ENCODE measurements around the gene DAPK2. TPM values are rescaled to one million over a fixed set of nuclear protein-coding genes. Genes with fewer than 3 reads are reported as not detected.

DAPK2 gene
- total RNA-seq, 1 donor from 2014 or later: 2.4 TPM

DNA sequence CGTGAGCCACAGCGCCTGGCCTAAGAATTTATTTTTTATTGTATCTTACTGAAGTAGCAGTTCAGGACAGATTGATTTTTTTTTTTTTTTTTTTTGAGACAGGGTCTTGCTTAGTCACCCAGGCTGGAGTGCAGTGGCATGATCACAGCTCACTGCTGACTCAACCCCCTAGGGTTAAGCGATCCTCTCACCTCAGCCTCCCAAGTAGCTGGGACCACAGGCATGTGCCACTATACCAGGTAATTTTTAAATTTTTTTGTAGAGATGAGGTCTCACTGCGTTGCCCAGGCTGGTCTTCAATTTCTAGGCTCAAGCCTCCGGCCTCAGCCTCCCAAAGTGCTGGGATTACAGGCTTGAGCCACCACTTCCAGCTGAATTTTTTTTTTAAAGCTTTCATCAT, 112.8 kb downstream of the DAPK2 start:
- peak in 1 of 2 donors; percentile 4 for DNase-seq (ENCODE audit: low spot score in 2 of 2)

DNA sequence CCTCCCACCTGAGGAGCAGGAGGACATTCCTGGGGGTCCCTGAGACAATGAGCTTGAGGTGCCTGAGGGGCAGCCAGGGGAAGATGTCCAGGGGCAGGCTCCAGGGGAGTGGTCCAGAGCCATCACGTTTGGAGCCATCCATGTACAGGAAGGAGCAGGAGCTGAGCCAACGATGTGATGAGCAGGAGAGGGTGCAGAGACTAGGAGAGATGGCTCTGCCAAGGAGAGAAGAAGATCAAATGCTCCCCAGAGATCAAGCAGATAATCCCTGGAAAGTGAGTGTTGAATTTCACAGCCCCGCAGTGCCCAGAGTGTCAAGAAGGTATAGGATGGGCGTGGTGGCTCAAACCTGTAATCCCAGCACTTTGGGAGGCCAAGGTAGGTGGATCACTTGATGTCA, 114.7 kb downstream of the DAPK2 start:
- H3K27me3 ChIP-seq: no peaks in the 10 kb centered on the region
- no peak for DNase-seq (ENCODE audit: low spot score in 2 of 2)
- intact Hi-C loops (cut with DNase I): loop anchor here (5.0 kb wide), 1 partner anchor 49 kb away; no protein-coding TSS in a partner anchor
- no peaks in the 10 kb centered on the region for H3K4me1 ChIP-seq
- TF ChIP-seq, protein P1, sequence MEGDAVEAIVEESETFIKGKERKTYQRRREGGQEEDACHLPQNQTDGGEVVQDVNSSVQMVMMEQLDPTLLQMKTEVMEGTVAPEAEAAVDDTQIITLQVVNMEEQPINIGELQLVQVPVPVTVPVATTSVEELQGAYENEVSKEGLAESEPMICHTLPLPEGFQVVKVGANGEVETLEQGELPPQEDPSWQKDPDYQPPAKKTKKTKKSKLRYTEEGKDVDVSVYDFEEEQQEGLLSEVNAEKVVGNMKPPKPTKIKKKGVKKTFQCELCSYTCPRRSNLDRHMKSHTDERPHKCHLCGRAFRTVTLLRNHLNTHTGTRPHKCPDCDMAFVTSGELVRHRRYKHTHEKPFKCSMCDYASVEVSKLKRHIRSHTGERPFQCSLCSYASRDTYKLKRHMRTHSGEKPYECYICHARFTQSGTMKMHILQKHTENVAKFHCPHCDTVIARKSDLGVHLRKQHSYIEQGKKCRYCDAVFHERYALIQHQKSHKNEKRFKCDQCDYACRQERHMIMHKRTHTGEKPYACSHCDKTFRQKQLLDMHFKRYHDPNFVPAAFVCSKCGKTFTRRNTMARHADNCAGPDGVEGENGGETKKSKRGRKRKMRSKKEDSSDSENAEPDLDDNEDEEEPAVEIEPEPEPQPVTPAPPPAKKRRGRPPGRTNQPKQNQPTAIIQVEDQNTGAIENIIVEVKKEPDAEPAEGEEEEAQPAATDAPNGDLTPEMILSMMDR (IDR thresholded peaks at IDR 0.05): no peak
- H3K4me3 ChIP-seq: no peak overlapping the region
- no peaks in the 10 kb centered on the region for H3K36me3 ChIP-seq
- H3K27ac ChIP-seq: no peak overlapping the region
- H3K9me3 ChIP-seq: no peaks in the 10 kb centered on the region

More for the DNA sequence above, 112.8 kb downstream of the DAPK2 start:
- TF ChIP-seq, protein P1 (IDR thresholded peaks at IDR 0.05): no peak
- H3K9me3 ChIP-seq: no peaks in the 10 kb centered on the region
- no peaks in the 10 kb centered on the region for H3K36me3 ChIP-seq
- intact Hi-C loops (cut with DNase I): loop anchor here (5.0 kb wide), 1 partner anchor 51 kb away; no protein-coding TSS in a partner anchor
- H3K27ac ChIP-seq: no peak overlapping the region
- H3K27me3 ChIP-seq: no peaks in the 10 kb centered on the region
- peaks cover 3 to 4% of the 10 kb centered on the region in 2 donors for H3K4me1 ChIP-seq
- no peak overlapping the region for H3K4me3 ChIP-seq

DNA sequence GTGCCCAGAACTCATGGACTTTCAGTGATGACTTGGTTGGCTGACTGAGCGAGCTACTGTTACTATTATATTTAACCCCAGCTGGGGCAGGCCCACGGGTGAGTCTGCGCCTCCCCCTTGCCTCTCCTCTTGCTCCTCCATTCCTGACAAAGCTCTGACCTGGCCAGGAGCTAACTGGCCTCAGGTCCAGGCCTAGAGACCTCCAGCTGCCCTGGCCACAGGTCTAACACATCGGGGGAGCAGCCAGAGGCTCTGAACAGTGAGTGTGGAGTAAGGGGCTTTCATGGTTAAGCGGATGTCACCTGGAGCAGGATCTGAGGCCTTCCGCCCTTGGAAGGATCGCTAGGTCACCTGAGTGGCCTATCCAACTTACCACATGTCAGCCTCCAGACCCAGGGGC, 116.3 kb downstream of the DAPK2 start:
- intact Hi-C loops (cut with DNase I): loop anchor here (5.0 kb wide), 1 partner anchor 48 kb away; no protein-coding TSS in a partner anchor
- Histone ChIP-seq H3K27ac (no peak overlapping the region), H3K27me3 (no peaks in the 10 kb centered on the region), H3K36me3 (no peaks in the 10 kb centered on the region), H3K9me3 (no peaks in the 10 kb centered on the region), H3K4me3 (no peak overlapping the region), H3K4me1 (no peaks in the 10 kb centered on the region)
- DNase-seq (ENCODE audit: low spot score in 2 of 2): no peak
- TF ChIP-seq, protein P1 (IDR thresholded peaks at IDR 0.05): no peak

DNA sequence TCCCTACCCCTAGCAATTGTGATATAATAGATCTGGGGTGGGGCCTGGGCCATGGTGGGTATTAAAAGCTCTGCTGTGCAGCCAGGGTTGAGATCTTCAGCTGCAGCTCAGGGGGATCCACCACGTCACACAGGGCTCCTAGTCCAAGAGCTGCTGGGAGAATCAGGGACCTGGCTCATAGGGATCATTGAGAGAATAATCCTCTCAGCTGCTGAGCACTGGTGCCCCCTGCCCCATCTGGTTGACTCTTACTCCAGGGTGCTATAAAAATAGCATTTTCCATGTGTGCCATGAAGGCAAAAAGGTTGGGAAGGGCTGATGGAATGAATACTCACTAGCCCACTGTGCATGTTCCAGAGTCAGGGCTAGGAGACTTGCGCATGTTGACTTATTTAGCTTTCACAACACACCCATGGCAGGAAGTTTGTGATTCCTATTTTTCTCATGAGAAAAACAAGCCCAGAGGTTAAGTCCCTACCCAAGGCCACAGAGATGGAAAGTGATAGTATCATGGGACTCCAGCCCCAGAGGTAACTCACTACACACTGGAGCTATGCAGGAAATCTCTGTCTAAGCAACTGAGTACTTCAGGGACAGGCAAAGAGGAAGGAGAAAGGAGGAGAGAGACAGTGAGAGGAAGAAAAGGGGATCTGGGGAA, 118.0 kb downstream of the DAPK2 start:
- Histone ChIP-seq H3K27ac (no peak overlapping the region), H3K27me3 (no peaks in the 10 kb centered on the region), H3K9me3 (no peaks in the 10 kb centered on the region), H3K36me3 (no peaks in the 10 kb centered on the region), H3K4me1 (no peaks in the 10 kb centered on the region), H3K4me3 (no peak overlapping the region)
- intact Hi-C loops (cut with DNase I): no loop called here
- TF ChIP-seq, protein P1 (IDR thresholded peaks at IDR 0.05): no peak
- DNase-seq (ENCODE audit: low spot score in 2 of 2): no peak

DNA sequence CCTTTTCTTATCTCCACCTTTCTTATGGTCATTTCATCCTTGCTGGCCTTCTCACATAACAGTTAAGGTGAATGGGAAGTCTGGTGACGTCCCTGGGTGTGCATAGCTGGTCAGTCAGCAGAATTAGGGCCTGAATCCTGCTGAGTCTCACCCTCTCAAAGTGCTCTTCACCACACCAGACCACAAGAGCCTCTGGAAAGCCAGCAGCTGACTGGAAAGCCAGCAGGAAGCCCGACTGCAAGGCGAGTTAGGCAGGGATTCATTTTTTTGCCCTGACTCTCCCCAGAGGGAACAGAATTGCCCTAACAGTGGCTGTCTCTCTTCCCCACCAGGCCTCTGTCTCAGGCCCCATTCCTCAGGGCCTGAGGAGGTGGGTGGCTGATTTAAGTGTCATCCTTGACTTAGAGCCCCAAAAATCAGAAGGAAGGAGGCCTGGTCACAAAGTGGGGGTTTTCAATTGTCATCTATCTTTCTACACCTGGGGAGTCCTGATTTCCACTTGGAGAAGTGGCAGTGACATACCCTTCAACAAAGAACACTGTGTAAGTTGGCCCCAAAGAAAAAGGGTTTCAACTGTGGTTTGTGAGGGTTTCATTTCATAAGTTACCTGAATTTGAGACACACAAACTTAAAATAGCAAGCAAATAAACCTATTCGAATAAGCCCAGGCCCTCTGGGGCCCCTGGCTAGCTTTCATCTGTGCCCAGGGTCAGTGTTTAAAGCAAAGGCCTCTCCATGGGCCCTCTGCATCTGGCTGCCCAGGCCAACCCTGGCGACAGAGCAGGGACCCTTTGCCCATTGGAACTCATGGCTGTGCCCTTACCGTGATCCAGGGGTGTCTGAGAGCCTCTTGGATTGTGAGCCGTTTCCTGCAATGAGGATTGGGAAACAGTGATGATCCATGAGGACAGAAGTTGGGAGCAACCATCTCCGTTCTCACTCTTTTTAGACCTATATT, 122.0 kb downstream of the DAPK2 start:
- H3K9me3 ChIP-seq: no peaks in the 10 kb centered on the region
- H3K4me3 ChIP-seq: no peak overlapping the region
- H3K27me3 ChIP-seq: no peaks in the 10 kb centered on the region
- TF ChIP-seq, protein P1 (IDR thresholded peaks at IDR 0.05): no peak
- H3K36me3 ChIP-seq: no peaks in the 10 kb centered on the region
- intact Hi-C loops (cut with DNase I): no loop called here
- H3K4me1 ChIP-seq: no peaks in the 10 kb centered on the region
- H3K27ac ChIP-seq: no peak overlapping the region
- DNase-seq (ENCODE audit: low spot score in 2 of 2): no peak

All from ascending aorta (tissue), 2 donors.